Measurements from ENCODE around the gene MYMK. TPM values are rescaled to one million over a fixed set of nuclear protein-coding genes. Genes with fewer than 3 reads are reported as not detected.

The MYMK gene
- total RNA-seq, 1 donor from 2014 or later, result not detected

DNA sequence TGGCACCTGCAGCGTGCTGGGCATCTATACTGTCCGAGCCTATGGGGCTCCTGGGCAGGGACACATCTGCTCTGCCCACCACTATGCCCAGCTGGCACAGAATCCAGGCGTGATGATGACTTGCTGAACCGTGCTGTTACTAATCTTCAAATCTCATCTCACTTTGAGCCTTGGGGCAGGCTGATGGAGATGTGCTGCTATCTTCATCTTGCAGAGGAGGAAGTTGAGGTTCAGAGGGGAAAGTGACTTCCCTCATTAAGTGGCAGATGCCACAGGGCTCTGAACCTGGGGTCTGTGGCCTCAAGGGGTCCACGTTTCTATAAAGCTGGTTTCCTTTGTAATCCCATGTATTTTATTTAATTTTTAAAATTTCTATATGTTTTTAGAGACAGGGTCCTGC, 50.5 kb downstream of the MYMK start:
- Histone ChIP-seq H3K27me3 (no peaks in the 10 kb centered on the region), H3K4me1 (peaks cover 8% of the 10 kb centered on the region), H3K4me3 (no peak overlapping the region), H3K27ac (no peak overlapping the region), H3K36me3 (no peaks in the 10 kb centered on the region), H3K9me3 (no peaks in the 10 kb centered on the region)
- intact Hi-C loops (cut with DNase I), result no loop called here
- TF ChIP-seq POLR2A (IDR thresholded peaks at IDR 0.05), result no peak
- TF ChIP-seq, protein P1, sequence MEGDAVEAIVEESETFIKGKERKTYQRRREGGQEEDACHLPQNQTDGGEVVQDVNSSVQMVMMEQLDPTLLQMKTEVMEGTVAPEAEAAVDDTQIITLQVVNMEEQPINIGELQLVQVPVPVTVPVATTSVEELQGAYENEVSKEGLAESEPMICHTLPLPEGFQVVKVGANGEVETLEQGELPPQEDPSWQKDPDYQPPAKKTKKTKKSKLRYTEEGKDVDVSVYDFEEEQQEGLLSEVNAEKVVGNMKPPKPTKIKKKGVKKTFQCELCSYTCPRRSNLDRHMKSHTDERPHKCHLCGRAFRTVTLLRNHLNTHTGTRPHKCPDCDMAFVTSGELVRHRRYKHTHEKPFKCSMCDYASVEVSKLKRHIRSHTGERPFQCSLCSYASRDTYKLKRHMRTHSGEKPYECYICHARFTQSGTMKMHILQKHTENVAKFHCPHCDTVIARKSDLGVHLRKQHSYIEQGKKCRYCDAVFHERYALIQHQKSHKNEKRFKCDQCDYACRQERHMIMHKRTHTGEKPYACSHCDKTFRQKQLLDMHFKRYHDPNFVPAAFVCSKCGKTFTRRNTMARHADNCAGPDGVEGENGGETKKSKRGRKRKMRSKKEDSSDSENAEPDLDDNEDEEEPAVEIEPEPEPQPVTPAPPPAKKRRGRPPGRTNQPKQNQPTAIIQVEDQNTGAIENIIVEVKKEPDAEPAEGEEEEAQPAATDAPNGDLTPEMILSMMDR (IDR thresholded peaks at IDR 0.05), result no peak
- no peak for TF ChIP-seq POLR2AphosphoS5 (IDR thresholded peaks at IDR 0.05; ENCODE audit: insufficient read depth in 1 of 2, low read depth in 1 of 2)
- no peak for DNase-seq (ENCODE audit: extremely low spot score in 2 of 2)

DNA sequence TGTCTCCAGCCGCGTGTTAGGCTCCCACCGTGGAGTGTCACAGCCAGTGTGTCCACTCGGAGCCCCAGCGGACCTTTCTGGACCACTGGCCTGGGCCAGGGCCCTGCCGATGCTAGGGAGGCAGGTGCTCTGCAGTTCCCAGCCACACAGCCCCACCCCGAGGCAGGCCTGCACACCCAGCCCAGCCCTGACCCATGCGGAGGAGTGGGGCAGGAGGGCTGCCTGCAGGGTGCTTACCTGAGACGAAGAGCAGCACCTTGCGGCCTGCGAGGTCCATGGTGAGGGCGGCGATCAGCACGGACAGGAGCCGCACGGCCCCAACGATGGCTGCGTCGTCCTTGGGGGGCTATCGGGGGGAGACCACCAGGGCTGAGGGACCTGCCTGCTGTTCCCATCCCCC, 51.0 kb downstream of the MYMK start:
- Histone ChIP-seq H3K9me3 (no peaks in the 10 kb centered on the region), H3K36me3 (peaks cover 0 to 3% of the 10 kb centered on the region in 2 donors), H3K27ac (no peak overlapping the region), H3K27me3 (no peaks in the 10 kb centered on the region), H3K4me3 (no peak overlapping the region), H3K4me1 (peaks cover 7% of the 10 kb centered on the region)
- TF ChIP-seq, protein P1 (IDR thresholded peaks at IDR 0.05), result no peak
- TF ChIP-seq POLR2AphosphoS5 (IDR thresholded peaks at IDR 0.05; ENCODE audit: insufficient read depth in 1 of 2, low read depth in 1 of 2), result no peak
- no peak for TF ChIP-seq POLR2A (IDR thresholded peaks at IDR 0.05)
- DNase-seq (ENCODE audit: extremely low spot score in 2 of 2), result no peak
- intact Hi-C loops (cut with DNase I), result no loop called here

DNA sequence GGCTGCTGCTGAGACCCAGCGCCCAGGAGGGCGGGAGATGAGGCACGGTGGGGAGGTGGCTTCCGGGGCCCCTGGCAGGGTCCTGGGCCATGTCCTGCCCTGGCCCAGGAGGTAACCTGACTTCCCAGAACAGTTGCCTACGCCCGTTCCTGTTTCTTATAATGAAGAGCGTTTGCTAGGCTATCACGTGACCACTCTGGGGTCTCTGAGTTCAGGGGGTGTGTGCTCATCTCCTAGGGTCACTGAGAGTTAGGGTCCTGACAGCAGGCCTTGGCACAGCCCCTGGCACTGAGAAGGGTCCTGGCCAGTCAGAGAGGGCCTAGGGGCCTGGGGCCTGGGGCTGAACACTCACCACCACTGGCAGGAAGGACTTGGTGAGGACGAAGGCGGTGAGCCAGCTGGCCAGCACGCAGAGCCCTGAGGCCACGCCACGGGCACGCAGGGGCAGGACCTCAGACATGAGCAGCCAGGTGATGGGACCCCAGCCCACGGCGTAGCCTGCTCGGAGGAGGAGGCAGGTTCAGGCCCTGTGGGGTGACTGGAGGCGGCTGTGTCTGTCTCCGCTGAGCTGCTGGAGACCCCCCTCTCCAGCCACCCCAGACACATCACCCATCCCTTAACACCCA, 51.9 kb downstream of the MYMK start:
- H3K4me1 ChIP-seq, result no peaks in the 10 kb centered on the region
- intact Hi-C loops (cut with DNase I), result no loop called here
- H3K4me3 ChIP-seq, result no peak overlapping the region

DNA sequence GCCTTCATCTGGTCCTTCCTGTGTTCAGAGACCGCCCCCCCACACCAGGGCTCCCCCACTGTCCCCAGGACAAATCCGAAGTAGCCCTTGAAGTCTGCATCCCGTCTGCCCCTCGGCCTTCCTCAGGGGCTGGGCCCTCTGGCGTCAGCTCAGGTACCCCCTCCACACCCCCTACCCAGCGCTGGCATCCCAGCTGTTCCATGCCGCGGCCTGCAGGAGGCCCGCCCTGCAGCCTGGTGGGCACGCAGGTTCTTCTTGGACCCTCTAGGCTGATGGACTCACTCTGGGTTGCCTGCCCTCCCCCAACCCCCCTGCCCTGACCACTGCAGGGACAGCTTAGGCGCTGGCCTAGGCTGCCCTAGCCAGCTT, 52.5 kb downstream of the MYMK start:
- Histone ChIP-seq H3K27me3 (no peaks in the 10 kb centered on the region), H3K9me3 (no peaks in the 10 kb centered on the region), H3K4me3 (no peak overlapping the region), H3K36me3 (peaks cover 0 to 8% of the 10 kb centered on the region in 2 donors), H3K4me1 (no peaks in the 10 kb centered on the region), H3K27ac (no peak overlapping the region)
- intact Hi-C loops (cut with DNase I), result no loop called here
- no peak for DNase-seq (ENCODE audit: extremely low spot score in 2 of 2)
- no peak for TF ChIP-seq POLR2A (IDR thresholded peaks at IDR 0.05)
- TF ChIP-seq, protein P1 (IDR thresholded peaks at IDR 0.05), result no peak
- no peak for TF ChIP-seq POLR2AphosphoS5 (IDR thresholded peaks at IDR 0.05; ENCODE audit: insufficient read depth in 1 of 2, low read depth in 1 of 2)

More for the DNA sequence above, 51.9 kb downstream of the MYMK start:
- Histone ChIP-seq H3K27ac (no peak overlapping the region), H3K36me3 (peaks cover 0 to 8% of the 10 kb centered on the region in 2 donors), H3K27me3 (no peaks in the 10 kb centered on the region), H3K9me3 (no peaks in the 10 kb centered on the region)
- TF ChIP-seq, protein P1 (IDR thresholded peaks at IDR 0.05), result no peak
- TF ChIP-seq POLR2AphosphoS5 (IDR thresholded peaks at IDR 0.05; ENCODE audit: insufficient read depth in 1 of 2, low read depth in 1 of 2) (no peak), POLR2A (IDR thresholded peaks at IDR 0.05) (no peak)
- DNase-seq (ENCODE audit: extremely low spot score in 2 of 2), result no peak

DNA sequence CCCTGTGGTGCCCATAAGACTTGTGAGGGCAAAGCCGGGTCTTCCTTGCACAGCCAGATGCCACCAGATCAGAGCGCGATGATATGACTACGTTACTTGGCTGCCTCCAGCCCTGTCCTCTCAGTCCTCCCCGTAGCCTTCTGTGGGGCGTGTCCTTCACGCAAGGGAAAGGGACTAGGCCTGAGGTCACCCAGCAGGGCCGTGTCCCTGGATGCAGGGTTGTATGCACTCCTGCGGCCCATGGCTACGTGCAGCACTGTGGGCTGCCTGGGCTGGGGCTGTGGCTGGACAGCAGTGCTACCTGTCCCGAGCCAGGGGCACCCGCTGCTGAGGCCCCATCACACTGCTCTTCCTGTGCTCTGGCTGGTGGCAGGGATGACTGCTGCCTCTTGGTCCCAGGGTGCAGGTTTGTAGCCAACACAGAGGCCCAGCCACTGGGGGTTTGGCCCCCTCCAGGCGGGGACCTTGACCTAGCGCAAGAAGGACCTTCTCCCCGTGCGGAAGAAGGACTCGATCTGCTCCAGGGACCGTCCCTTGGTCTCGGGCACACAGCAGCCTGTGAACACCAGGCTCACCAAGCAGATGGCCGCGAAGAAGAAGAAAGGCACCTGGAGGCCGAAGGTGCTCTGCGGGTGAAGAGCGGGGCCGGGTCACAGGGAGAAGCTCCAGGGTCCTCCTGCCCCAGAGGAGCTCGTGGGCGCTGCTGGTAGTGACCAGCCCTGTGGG, 53.0 kb downstream of the MYMK start:
- no peaks in the 10 kb centered on the region for H3K4me1 ChIP-seq
- no peak overlapping the region for H3K4me3 ChIP-seq
- no peaks in the 10 kb centered on the region for H3K9me3 ChIP-seq
- DNase-seq (ENCODE audit: extremely low spot score in 2 of 2), result no peak
- no peaks in the 10 kb centered on the region for H3K27me3 ChIP-seq
- peaks cover 0 to 8% of the 10 kb centered on the region in 2 donors for H3K36me3 ChIP-seq
- no peak overlapping the region for H3K27ac ChIP-seq
- intact Hi-C loops (cut with DNase I), result no loop called here
- no peak for TF ChIP-seq POLR2AphosphoS5 (IDR thresholded peaks at IDR 0.05; ENCODE audit: insufficient read depth in 1 of 2, low read depth in 1 of 2)
- TF ChIP-seq, protein P1 (IDR thresholded peaks at IDR 0.05), result no peak
- no peak for TF ChIP-seq POLR2A (IDR thresholded peaks at IDR 0.05)
